B cell (primary cell): ENCODE measurements around the gene OSBPL1A. TPM values are rescaled to one million over a fixed set of nuclear protein-coding genes. Genes with fewer than 3 reads are reported as not detected.

Experiments
- ATAC-seq: fragments of 200-7000 bp; cut with Tn5 transposase; one replicate; pipeline ENCODE4 v1.10.0; 2021; ENCODE audit warnings: low read depth, mild to moderate bottlenecking, moderate number of reproducible peaks, moderate library complexity
- CTCF ChIA-PET: fragments of 350-600 bp; sonication (Branson Sonifier 250); formaldehyde crosslinking; loops from one replicate; lab custom pipeline; 2021; ENCODE audit warnings: antibody characterized with exemption, inconsistent platforms; lab: Charles Lee
- POLR2A ChIA-PET: fragments of 350-600 bp; sonication (Branson Sonifier 250); formaldehyde crosslinking; loops from one replicate; lab custom pipeline; 2021; ENCODE audit warnings: antibody characterized with exemption; lab: Charles Lee
- DNase-seq: peaks from one replicate; pipeline ENCODE4 v3.0.0; 2013
- H2AFZ ChIP-seq: 2 replicates; pipeline ENCODE4 v1.6.1; 2012; ENCODE audit warnings: mild to moderate bottlenecking, low read depth, low read length; ENCODE audit not compliant: insufficient read depth, poor library complexity, severe bottlenecking
- H3K27ac ChIP-seq, 2 donors: 1 replicate in 1 of 2; 2 replicates in 1 of 2; pipeline ENCODE4 v1.5.1; 2012 to 2013; ENCODE audit warnings: low read length in 2 of 2, mild to moderate bottlenecking in 2 of 2, moderate library complexity in 1 of 2
- H3K27me3 ChIP-seq, 4 experiments: fragments of 200-600 bp in 1 of 4; sonication (generic) in 1 of 4; replicated peaks in 1 of 4; 1 replicate in 2 of 4; 2 replicates in 2 of 4; pipeline versions ENCODE4 v1.6.1 to v1.7.0; 2013 to 2016; ENCODE audit warnings: low read length in 3 of 4, mild to moderate bottlenecking in 2 of 4, mixed read lengths in 1 of 4, moderate library complexity in 1 of 4; ENCODE audit not compliant: insufficient read depth in 4 of 4, control insufficient read depth in 3 of 4; ENCODE audit errors: control extremely low read depth in 1 of 4
- H3K36me3 ChIP-seq, 2 experiments: replicated peaks in 1 of 2; 1 replicate in 1 of 2; 2 replicates in 1 of 2; pipeline versions ENCODE4 v1.6.1 to v1.7.1; 2013; ENCODE audit warnings: low read length in 1 of 2; ENCODE audit not compliant: insufficient read depth in 2 of 2, control insufficient read depth in 1 of 2; ENCODE audit errors: control extremely low read depth in 1 of 2, extremely low read depth in 1 of 2
- H3K4me1 ChIP-seq, 2 donors: fragments of 200-600 bp in 1 of 2; sonication (generic) in 1 of 2; 1 replicate in 1 of 2; 2 replicates in 1 of 2; pipeline versions ENCODE4 v1.5.1 to v1.6.1; 2013 to 2017; ENCODE audit warnings: low read length in 2 of 2; ENCODE audit not compliant: control insufficient read depth in 2 of 2, insufficient read depth in 2 of 2
- H3K4me2 ChIP-seq: replicated peaks from 2 replicates; pipeline ENCODE3; 2012; ENCODE audit warnings: mild to moderate bottlenecking, low read depth, low read length; ENCODE audit not compliant: poor library complexity, severe bottlenecking
- H3K4me3 ChIP-seq, 5 experiments: fragments of 200-600 bp in 1 of 5; sonication (generic) in 1 of 5; 1 replicate in 3 of 5; 2 replicates in 2 of 5; pipeline versions ENCODE4 v1.5.1 to v1.7.0; 2011 to 2016; ENCODE audit warnings: low read length in 4 of 5, mild to moderate bottlenecking in 4 of 5, low read depth in 2 of 5, control low read depth in 1 of 5, moderate library complexity in 1 of 5; ENCODE audit not compliant: insufficient read depth in 1 of 5; ENCODE audit errors: control extremely low read depth in 1 of 5, extremely low read depth in 1 of 5
- H3K79me2 ChIP-seq: fragments of 200-600 bp; sonication (generic); one replicate; pipeline ENCODE4 v1.6.0; 2016; ENCODE audit warnings: low read length; ENCODE audit not compliant: control insufficient read depth, insufficient read depth
- H3K9ac ChIP-seq: fragments of 200-600 bp; sonication (generic); 2 replicates; pipeline ENCODE4 v1.6.1; 2017; ENCODE audit warnings: mild to moderate bottlenecking, low read length, moderate library complexity
- H3K9me3 ChIP-seq, 3 donors: one replicate each; pipeline versions ENCODE4 v1.6.1 to v1.7.1; 2013; ENCODE audit warnings: low read length in 2 of 3; ENCODE audit not compliant: control insufficient read depth in 2 of 3, insufficient read depth in 1 of 3; ENCODE audit errors: control extremely low read depth in 1 of 3
- H4K20me1 ChIP-seq: 2 replicates; pipeline ENCODE4 v1.6.0; 2012; ENCODE audit warnings: mild to moderate bottlenecking, low read length; ENCODE audit not compliant: insufficient read depth, control insufficient read depth, poor library complexity, severe bottlenecking
- H3K27ac Mint-ChIP-seq: one replicate; pipeline ENCODE4 v1.8.0; 2021; ENCODE audit warnings: mixed read lengths
- H3K27me3 Mint-ChIP-seq: one replicate; pipeline ENCODE4 v1.8.0; 2021; ENCODE audit warnings: mixed read lengths
- H3K4me1 Mint-ChIP-seq: one replicate; pipeline ENCODE4 v1.8.0; 2021; ENCODE audit warnings: mixed read lengths
- H3K4me3 Mint-ChIP-seq: one replicate; pipeline ENCODE4 v1.8.0; 2021; ENCODE audit warnings: mixed read lengths
- H3K9me3 Mint-ChIP-seq: one replicate; pipeline ENCODE4 v1.8.0; 2022; ENCODE audit warnings: mixed read lengths; ENCODE audit not compliant: insufficient read depth
- CTCF ChIP-seq: fragments of 200-600 bp; IDR thresholded peaks from one replicate; pipeline ENCODE4 v1.8.0; 2022; ENCODE audit warnings: antibody characterized with exemption, mild to moderate bottlenecking
- EZH2 ChIP-seq: IDR thresholded peaks from 2 replicates; pipeline ENCODE4 v1.6.1; 2012; ENCODE audit warnings: borderline replicate concordance, low read depth, mild to moderate bottlenecking, moderate library complexity, low read length; ENCODE audit not compliant: insufficient read depth, poor library complexity, severe bottlenecking
- WGBS: methylation state at CpG from one replicate; pipeline ENCODE4 v1.1.5; 2013; ENCODE audit warnings: missing lambda C conversion rate; ENCODE audit not compliant: insufficient coverage; 5-methylcytosine and 5-hydroxymethylcytosine counted together
- intact Hi-C: fragments of 100-400 bp; cut with micrococcal nuclease; formaldehyde crosslinking; loops from one replicate; pipeline ENCODE4 v1.10.0; 2022
- polyA plus RNA-seq: library from polyadenylated mRNA; depleted of rRNA; stranded (reverse); fragments of >200 nt; gene quantifications from 2 replicates; pipeline ENCODE4 v1.2.3, GENCODE V29; 2012
- total RNA-seq, 2 donors: library from RNA; stranded (reverse); fragments of 120-200 nt in 1 of 2; gene quantifications; 1 replicate in 1 of 2; 2 replicates in 1 of 2; pipeline versions ENCODE4 v1.2.3 to v1.2.4, GENCODE V29; 2013 to 2022

The OSBPL1A gene
- total and polyA plus RNA-seq, 2 donors (not counting 1 experiment from before 2014, with no cell fraction given) = 0.57 to 0.86 TPM

- intact Hi-C loops = no loop called here
- no peaks in the 10 kb centered on the region for H3K4me1 ChIP-seq
- Mint-ChIP-seq H3K27me3 (peaks cover 8% of the 10 kb centered on the region), H3K4me3 (no peak overlapping the region), H3K9me3 (peaks cover under 1% of the 10 kb centered on the region), H3K27ac (no peak overlapping the region), H3K4me1 (no peaks in the 10 kb centered on the region)
- WGBS = 79% methylated on average over 3 of the region's 3 CpGs
- ChIA-PET POLR2A (no interaction called here), CTCF (no interaction called here)
- no peak overlapping the region for H3K4me2 ChIP-seq
- no peaks in the 10 kb centered on the region for H4K20me1 ChIP-seq
- H3K27me3 ChIP-seq = no peaks in the 10 kb centered on the region
- no peak for DNase-seq
- no peak for ATAC-seq
- no peak overlapping the region for H3K9ac ChIP-seq
- H3K36me3 ChIP-seq = no peaks in the 10 kb centered on the region
- peaks cover 0 to 2% (median 0%) of the 10 kb centered on the region in 3 donors for H3K9me3 ChIP-seq
- no peak overlapping the region for H3K27ac ChIP-seq
- TF ChIP-seq CTCF (no peak), EZH2 (no peak)
- H2AFZ ChIP-seq = no peak overlapping the region
- no peaks in the 10 kb centered on the region for H3K79me2 ChIP-seq
- no peak overlapping the region for H3K4me3 ChIP-seq
These were observed 96.9 kb downstream of the OSBPL1A start for GRCh38 chr18:24300703-24301102.

GRCh38 chr18:24296276-24296675 lies 101.3 kb downstream of the OSBPL1A start:
- Histone ChIP-seq H2AFZ (no peak overlapping the region), H3K4me3 (no peak overlapping the region), H3K27me3 (no peaks in the 10 kb centered on the region), H3K9ac (no peak overlapping the region), H4K20me1 (no peaks in the 10 kb centered on the region), H3K4me2 (no peak overlapping the region), H3K27ac (no peak overlapping the region), H3K4me1 (no peaks in the 10 kb centered on the region), H3K36me3 (no peaks in the 10 kb centered on the region), H3K9me3 (no peaks in the 10 kb centered on the region), H3K79me2 (no peaks in the 10 kb centered on the region)
- no peak overlapping the region for H3K27ac Mint-ChIP-seq
- TF ChIP-seq CTCF = no peak
- TF ChIP-seq EZH2 = no peak
- H3K4me3 Mint-ChIP-seq = no peak overlapping the region
- no CpG with 5 or more reads among the region's 3 CpGs for WGBS
- peaks cover 4% of the 10 kb centered on the region for H3K9me3 Mint-ChIP-seq
- intact Hi-C loops = no loop called here
- no peak for DNase-seq
- POLR2A ChIA-PET = no interaction called here
- no peak for ATAC-seq
- CTCF ChIA-PET = no interaction called here
- peaks cover 8% of the 10 kb centered on the region for H3K27me3 Mint-ChIP-seq
- no peaks in the 10 kb centered on the region for H3K4me1 Mint-ChIP-seq
